Lower lobe of right lung (tissue), 2 donors: Measurements from ENCODE around the gene ENO2. TPM values are rescaled to one million over a fixed set of nuclear protein-coding genes. Genes with fewer than 3 reads are reported as not detected.
"Not testable (repeated sequence)": the region's sequence is repeated elsewhere in the genome, so short reads cannot be mapped to it uniquely, and the experiment has no call there.

Experiments
- ATAC-seq, 2 donors: fragments of 200-7000 bp; cut with Tn5 transposase; one replicate each; pipeline ENCODE4 v1.9.1; 2020 to 2022; ENCODE audit warnings: mild to moderate bottlenecking in 2 of 2, moderate library complexity in 2 of 2
- DNase-seq: peaks from one replicate; pipeline ENCODE4 v3.0.0-alpha.2; 2020
- H3K27ac ChIP-seq: fragments of 200-600 bp; one replicate; pipeline ENCODE4 v1.8.0; 2022
- H3K27me3 ChIP-seq: fragments of 200-600 bp; one replicate; pipeline ENCODE4 v1.8.0; 2022; ENCODE audit warnings: low read depth
- H3K36me3 ChIP-seq: fragments of 200-600 bp; one replicate; pipeline ENCODE4 v1.8.0; 2022; ENCODE audit warnings: mild to moderate bottlenecking
- H3K4me1 ChIP-seq: fragments of 200-600 bp; one replicate; pipeline ENCODE4 v1.8.0; 2022
- H3K4me3 ChIP-seq: fragments of 200-600 bp; one replicate; pipeline ENCODE4 v1.8.0; 2022; ENCODE audit warnings: mild to moderate bottlenecking
- H3K9me3 ChIP-seq: fragments of 200-600 bp; one replicate; pipeline ENCODE4 v1.8.0; 2022
- CTCF ChIP-seq: fragments of 200-600 bp; IDR thresholded peaks from one replicate; pipeline ENCODE4 v1.8.0; 2022; ENCODE audit warnings: antibody characterized with exemption, mild to moderate bottlenecking
- intact Hi-C: fragments of 100-400 bp; cut with DNase I; formaldehyde crosslinking; loops from one replicate; pipeline ENCODE4 v1.11.0; 2022
- total RNA-seq: library from RNA; stranded (reverse); fragmentation: NEBNext Ultra II Directional; extraction: Animal tissue kit (Norgen Biotek cat#: 25700); gene quantifications from one replicate; pipeline ENCODE4 v1.2.1, GENCODE V29; 2021
- donor health status: DM: no; HTN: yes; CAD: no; lungs with severe emphysema.

ENO2 gene
- total RNA-seq, 1 donor from 2014 or later = 41.9 TPM

- ATAC-seq (peak; percentile 5 to 43), DNase-seq (peak; percentile 77)
- Histone ChIP-seq H3K4me3 (no peak overlapping the region), H3K27me3 (no peaks in the 10 kb centered on the region), H3K9me3 (no peaks in the 10 kb centered on the region), H3K27ac (peak overlapping the region; percentile 79), H3K4me1 (peaks cover 32% of the 10 kb centered on the region), H3K36me3 (peaks cover 22% of the 10 kb centered on the region)
- no peak for TF ChIP-seq CTCF
- intact Hi-C loops = no loop called here
These were observed 26.9 kb upstream of the ENO2 start for GRCh38 chr12:6887460-6887859.

DNA sequence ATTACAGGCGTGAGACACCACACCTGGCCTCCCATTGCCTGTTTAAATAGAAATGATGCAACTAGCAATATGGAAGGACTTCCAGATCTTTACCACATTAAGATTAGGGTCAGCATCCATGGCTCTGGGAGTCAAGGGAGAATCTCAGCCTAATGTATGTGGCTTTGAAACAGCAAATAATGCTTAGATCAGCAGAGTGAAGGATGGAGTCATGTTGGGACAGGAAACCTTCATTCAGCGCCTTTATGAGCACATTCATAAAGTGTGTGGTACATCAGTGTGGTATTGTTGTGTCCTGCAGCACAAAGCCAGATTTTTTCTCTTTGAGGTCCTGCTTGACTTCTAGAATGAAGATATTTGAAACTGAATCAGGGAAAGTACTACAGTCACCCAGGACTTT lies 26.0 kb upstream of the ENO2 start:
- H3K27ac ChIP-seq = no peak overlapping the region
- peaks cover 21% of the 10 kb centered on the region for H3K36me3 ChIP-seq
- DNase-seq (no peak), ATAC-seq (no peak)
- no peaks in the 10 kb centered on the region for H3K9me3 ChIP-seq
- H3K4me3 ChIP-seq = no peak overlapping the region
- intact Hi-C loops = no loop called here
- no peak for TF ChIP-seq CTCF
- H3K27me3 ChIP-seq = no peaks in the 10 kb centered on the region
- H3K4me1 ChIP-seq = peaks cover 32% of the 10 kb centered on the region

DNA sequence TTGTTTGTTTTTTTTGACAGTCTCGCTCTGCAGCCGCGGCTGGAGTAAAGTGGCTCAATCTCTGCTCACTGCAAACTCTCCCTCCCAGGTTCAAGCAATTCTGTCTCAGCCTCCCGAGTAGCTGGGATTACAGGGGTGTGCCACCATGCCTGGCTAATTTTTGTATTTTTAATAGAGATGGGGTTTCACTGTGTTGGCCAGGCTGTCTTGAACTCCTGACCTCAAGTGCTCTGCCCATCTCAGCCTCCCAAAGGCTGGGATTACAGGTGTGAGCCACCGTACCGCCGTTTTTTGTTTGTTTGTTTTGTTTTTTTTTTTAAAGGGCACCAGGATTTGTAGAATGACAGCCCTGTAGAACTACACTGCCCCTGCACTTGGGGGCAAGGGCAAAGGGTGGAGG lies 25.6 kb upstream of the ENO2 start:
- H3K4me1 ChIP-seq = peaks cover 32% of the 10 kb centered on the region
- H3K36me3 ChIP-seq = peaks cover 17% of the 10 kb centered on the region
- intact Hi-C loops, ATAC-seq, H3K9me3 ChIP-seq, DNase-seq, H3K27me3 ChIP-seq, H3K4me3 ChIP-seq, H3K27ac ChIP-seq: not testable (repeated sequence)

- H3K36me3 ChIP-seq, H3K4me3 ChIP-seq, H3K9me3 ChIP-seq, ATAC-seq, intact Hi-C loops, H3K27me3 ChIP-seq, DNase-seq: not testable (repeated sequence)
- Histone ChIP-seq H3K4me1 (peaks cover 32% of the 10 kb centered on the region), H3K27ac (peak overlapping the region; percentile 94)
These were observed 24.4 kb upstream of the ENO2 start for GRCh38 chr12:6889775-6890573.

GRCh38 chr12:6890789-6891645 lies 23.4 kb upstream of the ENO2 start:
- intact Hi-C loops = no loop called here

DNA sequence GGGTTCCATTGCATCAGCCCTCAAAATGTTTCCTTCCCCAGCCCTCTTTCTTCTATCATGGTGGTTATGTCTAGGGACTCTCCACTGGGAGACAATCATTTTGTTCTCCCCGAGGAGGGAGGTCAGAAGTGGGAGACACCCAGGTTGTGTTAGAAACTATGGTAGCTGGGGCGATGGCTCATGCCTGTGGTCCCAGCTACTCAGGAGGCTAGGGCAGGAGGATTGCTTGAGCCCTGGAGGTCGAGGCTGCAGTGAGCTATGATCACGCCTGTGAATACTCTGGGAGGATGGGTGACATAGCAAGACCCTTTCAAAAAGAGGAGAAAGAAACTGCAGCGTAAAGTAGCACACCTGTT lies 22.8 kb upstream of the ENO2 start:
- H3K9me3 ChIP-seq = no peaks in the 10 kb centered on the region
- H3K4me3 ChIP-seq = peak overlapping the region; percentile 61
- no peaks in the 10 kb centered on the region for H3K36me3 ChIP-seq
- DNase-seq = no peak
- no peak for TF ChIP-seq CTCF
- peaks cover 32% of the 10 kb centered on the region for H3K4me1 ChIP-seq
- peak overlapping the region; percentile 94 for H3K27ac ChIP-seq
- intact Hi-C loops = no loop called here
- no peaks in the 10 kb centered on the region for H3K27me3 ChIP-seq
- peak; percentile 0 to 4 for ATAC-seq

More at GRCh38 chr12:6890789-6891645, 23.4 kb upstream of the ENO2 start:
- no peaks in the 10 kb centered on the region for H3K9me3 ChIP-seq
- H3K4me3 ChIP-seq = peak overlapping the region; percentile 61
- H3K27ac ChIP-seq = peak overlapping the region; percentile 94
- DNase-seq = peak; percentile 99
- H3K4me1 ChIP-seq = peaks cover 32% of the 10 kb centered on the region
- H3K27me3 ChIP-seq = no peaks in the 10 kb centered on the region
- TF ChIP-seq CTCF = peak; percentile 91
- no peaks in the 10 kb centered on the region for H3K36me3 ChIP-seq
- ATAC-seq = peak; percentile 98 to 100

DNA sequence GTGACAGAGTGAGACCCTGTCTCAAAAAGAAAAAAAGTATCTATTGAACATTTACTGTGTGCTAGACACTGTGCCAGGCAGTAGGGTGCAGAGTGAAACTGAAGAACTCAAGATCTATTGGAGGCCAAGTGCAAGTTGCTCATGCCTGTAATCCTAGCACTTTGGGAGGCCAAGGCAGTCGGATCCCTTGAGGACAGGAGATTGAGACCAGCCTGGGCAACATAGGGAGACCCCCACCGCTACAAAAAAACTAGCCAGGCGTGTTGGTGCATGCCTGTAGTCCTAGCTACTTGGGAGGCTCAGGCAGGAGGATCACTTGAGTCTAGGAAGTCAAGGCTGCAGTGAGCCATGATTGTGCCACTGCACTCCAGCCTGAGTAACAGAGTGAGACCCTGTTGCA lies 21.7 kb upstream of the ENO2 start:
- ATAC-seq, H3K4me3 ChIP-seq, H3K27me3 ChIP-seq, H3K36me3 ChIP-seq, DNase-seq, H3K27ac ChIP-seq, intact Hi-C loops, H3K9me3 ChIP-seq: not testable (repeated sequence)
- peaks cover 23% of the 10 kb centered on the region for H3K4me1 ChIP-seq
